NB4 (cell line): ENCODE results near the gene ANGPTL8.

Source experiments
- DNase-seq: peaks from one replicate; pipeline ENCODE4 v3.0.0; 2010; ENCODE audit warnings: low read depth
- H3K4me3 ChIP-seq: one replicate; pipeline ENCODE4 v1.5.1; 2011; ENCODE audit warnings: mild to moderate bottlenecking, low read depth, low read length, moderate library complexity
- CTCF ChIP-seq: IDR thresholded peaks from one replicate; pipeline ENCODE4 v1.5.1; 2012; ENCODE audit warnings: low read depth, low read length
- MAX ChIP-seq: IDR thresholded peaks from 2 replicates; pipeline ENCODE4 v1.6.1; 2011; ENCODE audit warnings: low read depth, low read length
- MYC ChIP-seq: IDR thresholded peaks from 2 replicates; pipeline ENCODE4 v1.6.1; 2011; ENCODE audit warnings: low read depth, low read length
- POLR2A ChIP-seq: IDR thresholded peaks from 2 replicates; pipeline ENCODE4 v1.6.1; 2011; ENCODE audit warnings: mild to moderate bottlenecking; ENCODE audit not compliant: insufficient read length; ENCODE audit errors: extremely low read depth

The ANGPTL8 gene

GRCh38 chr19:11233073-11233472 lies 6.3 kb upstream of the ANGPTL8 start:
- H3K4me3 ChIP-seq: no peak overlapping the region
- no peak for TF ChIP-seq MAX
- TF ChIP-seq CTCF: no peak
- no peak for TF ChIP-seq MYC
- no peak for TF ChIP-seq POLR2A
- DNase-seq: no peak

GRCh38 chr19:11234486-11235075 lies 4.8 kb upstream of the ANGPTL8 start:
- no peak overlapping the region for H3K4me3 ChIP-seq
- no peak for DNase-seq
- TF ChIP-seq POLR2A (no peak), MAX (no peak), MYC (no peak), CTCF (no peak)

GRCh38 chr19:11236324-11237301 lies 2.8 kb upstream of the ANGPTL8 start:
- no peak overlapping the region for H3K4me3 ChIP-seq
- TF ChIP-seq CTCF: no peak
- no peak for DNase-seq

- no peak overlapping the region for H3K4me3 ChIP-seq
- TF ChIP-seq MYC: no peak
- TF ChIP-seq POLR2A: no peak
- TF ChIP-seq MAX: no peak
- no peak for TF ChIP-seq CTCF
- DNase-seq: no peak
These were observed 2.1 kb upstream of the ANGPTL8 start for GRCh38 chr19:11237321-11237720.

- TF ChIP-seq MYC (no peak), MAX (no peak), CTCF (no peak), POLR2A (no peak)
- DNase-seq: no peak
- H3K4me3 ChIP-seq: no peak overlapping the region
These were observed 1.4 kb upstream of the ANGPTL8 start for GRCh38 chr19:11238041-11238440.
